OCI-LY1 (cell line): Measurements from ENCODE around the gene SLC40A1.

Source experiments
- EZH2 ChIP-seq: fragments of 200-600 bp; sonication (generic), shearing (Covaris generic); IDR thresholded peaks from 2 replicates; pipeline ENCODE4 v1.8.0; 2017; ENCODE audit warnings: borderline replicate concordance, mixed run types, mild to moderate bottlenecking, antibody characterized with exemption, low read length, moderate library complexity, mixed read lengths
- TF ChIP-seq, protein P1 (sequence below): fragments of 200-600 bp; sonication (generic), shearing (Covaris generic); IDR thresholded peaks from 2 replicates; pipeline ENCODE4 v1.5.1; 2017; ENCODE audit warnings: mild to moderate bottlenecking, antibody characterized with exemption, low read length, moderate library complexity, mixed read lengths

GRCh38 chr2:189577121-189577520, 3.5 kb downstream of the SLC40A1 start:
- TF ChIP-seq, protein P1, sequence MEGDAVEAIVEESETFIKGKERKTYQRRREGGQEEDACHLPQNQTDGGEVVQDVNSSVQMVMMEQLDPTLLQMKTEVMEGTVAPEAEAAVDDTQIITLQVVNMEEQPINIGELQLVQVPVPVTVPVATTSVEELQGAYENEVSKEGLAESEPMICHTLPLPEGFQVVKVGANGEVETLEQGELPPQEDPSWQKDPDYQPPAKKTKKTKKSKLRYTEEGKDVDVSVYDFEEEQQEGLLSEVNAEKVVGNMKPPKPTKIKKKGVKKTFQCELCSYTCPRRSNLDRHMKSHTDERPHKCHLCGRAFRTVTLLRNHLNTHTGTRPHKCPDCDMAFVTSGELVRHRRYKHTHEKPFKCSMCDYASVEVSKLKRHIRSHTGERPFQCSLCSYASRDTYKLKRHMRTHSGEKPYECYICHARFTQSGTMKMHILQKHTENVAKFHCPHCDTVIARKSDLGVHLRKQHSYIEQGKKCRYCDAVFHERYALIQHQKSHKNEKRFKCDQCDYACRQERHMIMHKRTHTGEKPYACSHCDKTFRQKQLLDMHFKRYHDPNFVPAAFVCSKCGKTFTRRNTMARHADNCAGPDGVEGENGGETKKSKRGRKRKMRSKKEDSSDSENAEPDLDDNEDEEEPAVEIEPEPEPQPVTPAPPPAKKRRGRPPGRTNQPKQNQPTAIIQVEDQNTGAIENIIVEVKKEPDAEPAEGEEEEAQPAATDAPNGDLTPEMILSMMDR: no peak
- TF ChIP-seq EZH2: no peak
